GM13976 (cell line): ENCODE measurements around the gene TPRA1.
A peak's percentile ranks its signal among the peaks of the same experiment; 100 is the strongest.

Experiments
- DNase-seq: peaks from one replicate; pipeline ENCODE4 v3.0.0; 2012; ENCODE audit warnings: low spot score
- in situ Hi-C: fragments of 300-500 bp; cut with MboI; formaldehyde crosslinking; loops from one replicate; pipeline ENCODE4 v1.12.0; 2022; ENCODE audit warnings: low sequenced_read_pairs, mixed read lengths, inconsistent platforms; ENCODE audit not compliant: unreplicated experiment
- TF ChIP-seq, protein P1 (sequence below): IDR thresholded peaks from 2 replicates; pipeline ENCODE4 v1.5.1; 2012; ENCODE audit warnings: borderline replicate concordance, mild to moderate bottlenecking; ENCODE audit not compliant: insufficient read depth; ENCODE audit errors: extremely low read depth, missing control alignments, control extremely low read depth

Gene TPRA1

DNA sequence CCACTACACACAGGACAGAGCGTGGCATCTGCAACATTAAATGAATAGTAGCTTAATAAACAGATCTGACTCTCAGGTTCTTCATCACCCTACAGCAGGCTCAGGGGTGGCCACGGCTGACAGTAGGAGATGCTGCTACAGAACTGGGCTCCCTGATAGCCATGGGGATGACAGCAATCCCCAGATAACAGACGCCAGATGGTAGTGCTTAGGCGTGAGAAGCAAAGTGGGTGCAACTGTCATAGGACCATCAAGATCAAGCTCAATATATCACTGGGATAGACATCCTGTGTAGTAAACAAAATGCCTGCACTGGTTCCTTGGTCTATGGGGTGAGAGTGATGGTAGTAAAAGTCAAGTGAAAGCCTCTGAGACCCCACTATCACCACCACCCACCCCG, 2.6 kb upstream of the TPRA1 start:
- in situ Hi-C loops, result no loop called here
- no peak for DNase-seq
- TF ChIP-seq, protein P1, sequence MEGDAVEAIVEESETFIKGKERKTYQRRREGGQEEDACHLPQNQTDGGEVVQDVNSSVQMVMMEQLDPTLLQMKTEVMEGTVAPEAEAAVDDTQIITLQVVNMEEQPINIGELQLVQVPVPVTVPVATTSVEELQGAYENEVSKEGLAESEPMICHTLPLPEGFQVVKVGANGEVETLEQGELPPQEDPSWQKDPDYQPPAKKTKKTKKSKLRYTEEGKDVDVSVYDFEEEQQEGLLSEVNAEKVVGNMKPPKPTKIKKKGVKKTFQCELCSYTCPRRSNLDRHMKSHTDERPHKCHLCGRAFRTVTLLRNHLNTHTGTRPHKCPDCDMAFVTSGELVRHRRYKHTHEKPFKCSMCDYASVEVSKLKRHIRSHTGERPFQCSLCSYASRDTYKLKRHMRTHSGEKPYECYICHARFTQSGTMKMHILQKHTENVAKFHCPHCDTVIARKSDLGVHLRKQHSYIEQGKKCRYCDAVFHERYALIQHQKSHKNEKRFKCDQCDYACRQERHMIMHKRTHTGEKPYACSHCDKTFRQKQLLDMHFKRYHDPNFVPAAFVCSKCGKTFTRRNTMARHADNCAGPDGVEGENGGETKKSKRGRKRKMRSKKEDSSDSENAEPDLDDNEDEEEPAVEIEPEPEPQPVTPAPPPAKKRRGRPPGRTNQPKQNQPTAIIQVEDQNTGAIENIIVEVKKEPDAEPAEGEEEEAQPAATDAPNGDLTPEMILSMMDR, result no peak

DNA sequence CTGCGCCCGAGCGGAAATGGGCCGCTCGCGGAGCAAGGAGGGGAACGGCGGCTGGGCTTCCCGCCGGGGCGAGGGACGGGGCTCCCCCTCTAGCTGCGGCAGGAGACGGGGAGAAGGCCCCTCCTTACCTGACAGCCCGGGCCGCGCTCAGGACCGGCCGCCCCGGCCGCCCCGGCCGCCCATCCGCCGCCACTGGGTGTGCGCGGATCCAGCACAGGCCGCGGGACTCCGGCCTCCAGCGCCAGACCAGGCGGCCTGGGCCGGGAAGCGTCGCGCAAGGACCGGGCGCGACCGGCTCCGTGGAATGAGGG, 296 bp downstream of the TPRA1 start:
- TF ChIP-seq, protein P1, result no peak
- in situ Hi-C loops, result no loop called here
- DNase-seq, result peak; percentile 72

DNA sequence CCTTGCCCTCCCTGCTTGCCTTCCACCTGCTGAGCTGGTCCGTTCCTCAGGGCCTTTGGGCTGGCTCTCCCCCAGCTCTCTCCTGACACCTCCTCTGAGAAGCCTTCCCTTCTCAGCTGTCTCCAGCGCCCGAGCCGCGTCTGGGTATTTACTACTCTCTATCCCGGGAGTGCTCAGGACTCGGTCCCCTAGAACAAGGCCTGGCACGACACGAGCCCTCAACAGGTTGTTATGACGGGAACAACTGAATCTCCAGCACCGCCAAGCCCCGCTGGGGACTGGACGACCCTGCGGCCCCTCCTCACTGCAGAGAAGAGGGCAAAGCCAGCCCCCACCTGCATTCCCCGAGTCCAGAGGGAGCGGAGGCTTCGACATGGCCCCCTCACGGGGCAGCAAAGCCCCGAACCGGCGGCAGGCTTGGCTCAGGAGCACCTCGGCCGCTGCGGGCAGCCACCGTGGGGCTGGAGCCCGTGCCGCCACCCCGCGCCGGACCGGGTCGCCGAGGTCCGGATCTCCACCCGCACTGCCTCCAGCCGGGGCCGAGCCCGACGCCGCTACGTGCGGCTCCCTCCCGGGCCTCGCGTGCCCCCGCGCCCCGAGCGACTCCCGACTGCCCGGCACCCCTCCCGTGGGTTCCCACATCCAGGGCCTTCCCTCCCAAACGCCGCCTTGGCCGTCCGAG, 792 bp downstream of the TPRA1 start:
- no peak for DNase-seq
- TF ChIP-seq, protein P1, result no peak
- in situ Hi-C loops, result no loop called here

DNA sequence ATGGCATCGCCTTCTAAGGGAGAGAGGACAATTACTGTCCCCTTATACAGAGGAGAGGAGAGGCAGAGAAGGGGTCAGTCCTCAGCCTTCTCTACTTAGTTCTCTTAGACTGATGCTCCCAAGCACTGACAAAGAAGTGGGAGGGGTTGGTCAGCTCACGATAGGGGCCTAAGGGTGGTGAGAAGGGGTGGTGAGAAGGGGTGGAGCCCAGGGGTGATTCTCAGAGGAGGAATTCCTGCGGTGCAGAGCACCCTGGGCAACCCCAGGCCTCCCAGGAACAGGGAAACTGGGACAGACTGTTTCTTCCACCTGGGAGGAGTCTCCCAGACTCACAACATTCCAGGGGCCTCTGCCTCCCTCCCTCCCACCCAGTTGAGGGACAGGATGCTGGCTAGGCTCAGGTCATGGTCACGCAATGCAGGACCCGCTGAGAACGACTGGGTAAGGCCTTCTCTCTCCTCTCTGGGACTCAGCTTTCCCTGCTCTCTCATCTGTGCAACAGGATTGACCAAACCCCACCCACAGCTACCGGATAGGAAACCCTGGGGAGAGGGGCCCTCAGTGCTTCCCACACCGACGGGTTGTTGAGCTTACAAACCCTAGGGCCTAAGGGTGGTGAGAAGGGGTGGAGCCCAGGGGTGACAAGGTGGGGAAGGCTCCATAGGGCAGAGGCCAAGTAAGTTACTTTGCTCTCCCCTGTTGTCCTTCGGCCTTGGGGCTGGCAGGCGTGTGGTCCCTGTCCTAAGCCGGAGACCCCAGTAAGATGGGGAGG, 1.5 kb downstream of the TPRA1 start:
- in situ Hi-C loops, result no loop called here
- no peak for DNase-seq
- TF ChIP-seq, protein P1, result no peak

DNA sequence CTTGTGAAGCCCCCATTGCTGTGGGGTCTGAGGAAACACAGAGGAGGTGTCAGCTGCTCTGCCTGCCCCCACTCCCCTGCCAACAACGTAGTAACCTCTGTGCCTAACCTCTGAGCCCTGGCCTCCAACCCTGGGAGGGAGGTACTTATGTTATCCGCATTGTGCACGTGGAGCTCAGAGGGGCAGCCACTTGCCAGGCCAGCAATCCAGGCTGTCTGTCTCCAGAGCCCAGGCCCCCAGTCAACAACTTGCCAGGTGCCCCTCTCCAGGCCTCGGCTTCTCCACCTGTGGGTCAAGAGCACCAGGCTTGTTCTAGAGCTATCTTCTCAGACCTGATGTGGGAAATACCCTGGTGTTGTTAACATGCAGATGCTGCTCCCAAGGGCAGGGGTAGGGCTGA, 2.7 kb downstream of the TPRA1 start:
- in situ Hi-C loops, result no loop called here
- TF ChIP-seq, protein P1, result no peak
- no peak for DNase-seq

DNA sequence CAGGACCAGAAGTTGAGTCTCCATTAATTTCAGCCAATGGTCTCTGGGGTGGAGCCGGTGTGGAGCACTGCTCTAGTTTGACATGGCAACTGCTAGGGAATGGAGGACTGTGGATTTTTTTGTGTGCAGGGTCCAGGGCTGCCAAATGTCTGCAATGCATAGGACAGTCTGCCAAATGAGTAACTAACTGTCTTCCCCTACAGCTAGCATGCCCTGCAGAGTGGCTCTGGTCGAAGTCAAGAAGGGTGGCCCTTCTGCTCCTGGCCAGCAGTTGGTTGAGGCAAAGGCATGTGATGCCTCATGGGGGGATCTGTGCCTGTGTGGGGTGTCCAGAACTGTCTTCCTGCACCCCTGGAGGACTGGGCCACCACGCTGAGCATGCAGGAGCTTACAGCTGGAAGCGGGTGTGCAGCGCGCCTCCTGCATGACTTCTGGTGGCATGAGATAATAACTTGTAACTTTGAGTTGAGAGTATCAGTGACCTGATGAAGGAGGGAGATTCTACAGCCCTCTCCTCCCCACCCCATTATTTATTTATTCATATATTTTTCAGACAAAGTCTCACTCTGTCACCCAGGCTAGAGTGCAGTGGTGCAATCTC, 4.6 kb downstream of the TPRA1 start:
- TF ChIP-seq, protein P1, result no peak
- in situ Hi-C loops, result no loop called here
- no peak for DNase-seq
